T47D (cell line): ENCODE results near the gene ADAMTS7.
"Not testable (repeated sequence)": the region's sequence is repeated elsewhere in the genome, so short reads cannot be mapped to it uniquely, and the experiment has no call there.

ENCODE experiments used
- DNase-seq, 2 experiments: peaks; one replicate each; pipeline versions ENCODE4 v3.0.0 to v3.0.0-alpha.2; 2011 to 2012; ENCODE audit warnings: low read depth in 1 of 2, low spot score in 1 of 2
- JUND ChIP-seq: IDR thresholded peaks from 2 replicates; pipeline ENCODE4 v1.6.1; 2012; ENCODE audit warnings: low read depth
- in situ Hi-C: cut with HindIII; loops from 2 replicates; pipeline ENCODE4 v1.10.0; 2016; ENCODE audit warnings: low sequenced_read_pairs, low pct_unique_long_range_greater_than_20kb

ADAMTS7 gene

DNA sequence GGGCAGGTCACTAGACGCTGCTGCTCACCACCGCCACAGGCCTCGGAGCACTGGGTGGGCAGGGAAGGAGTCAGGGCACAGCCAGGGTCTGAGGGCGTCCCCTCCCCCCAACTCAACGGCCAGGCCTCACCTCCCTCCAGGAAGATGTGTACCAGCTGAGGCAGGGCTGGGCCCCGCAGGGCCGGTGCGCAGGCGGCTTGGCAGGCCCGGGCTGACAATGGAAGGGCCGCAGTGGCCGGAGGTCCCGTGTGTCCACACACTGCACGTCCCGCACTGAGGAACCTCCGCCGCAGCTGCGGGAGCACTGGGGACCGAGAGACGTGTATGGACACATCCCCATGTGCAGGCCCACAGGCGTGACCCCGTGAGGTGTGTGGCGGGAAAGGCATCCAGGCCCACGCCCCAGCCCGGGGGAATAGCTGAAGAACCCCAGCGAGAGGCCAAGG is 47.4 kb downstream of the ADAMTS7 start:
- in situ Hi-C loops = no loop called here
- TF ChIP-seq JUND = no peak
- DNase-seq = no peak

DNA sequence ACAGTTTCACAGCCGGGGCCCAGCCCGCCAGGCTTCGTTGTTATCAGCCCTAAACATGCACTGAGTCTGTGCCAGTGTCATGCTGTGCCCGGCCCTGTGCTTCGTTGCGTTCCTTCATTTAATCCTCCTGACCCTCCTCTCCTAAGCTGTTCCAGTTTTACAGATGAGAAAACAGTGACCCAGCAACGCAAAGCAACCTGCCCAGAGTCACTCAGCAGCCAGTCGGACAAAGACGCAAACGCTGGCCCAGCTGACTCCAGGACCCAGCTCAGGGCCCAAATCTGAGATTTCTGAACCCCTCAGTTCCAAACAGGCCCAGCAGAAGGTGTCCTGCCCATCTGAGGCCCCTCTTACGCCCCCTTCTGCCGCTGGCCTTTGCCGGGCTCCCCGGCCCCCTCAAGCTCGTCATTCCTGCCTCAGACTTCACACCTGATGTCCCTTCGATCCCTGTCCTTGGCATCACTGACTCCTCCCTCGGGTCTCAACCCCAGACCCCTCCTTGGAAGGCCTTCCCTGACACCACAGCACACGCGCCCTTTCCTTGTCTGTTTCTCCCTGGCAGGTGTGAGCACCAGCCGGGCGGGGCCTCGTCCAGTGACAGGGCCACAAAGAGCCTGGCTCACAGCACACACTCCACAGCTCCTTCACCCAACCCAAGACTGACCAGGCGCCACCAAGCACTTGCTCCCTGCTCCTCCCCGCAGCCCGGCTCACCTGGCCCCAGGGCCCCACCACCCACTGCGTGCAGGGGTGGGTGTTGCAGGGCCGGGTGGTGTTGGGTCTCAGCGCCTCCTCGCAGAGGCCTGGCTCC is 48.1 kb downstream of the ADAMTS7 start:
- in situ Hi-C loops = no loop called here
- no peak for TF ChIP-seq JUND
- no peak for DNase-seq

DNA sequence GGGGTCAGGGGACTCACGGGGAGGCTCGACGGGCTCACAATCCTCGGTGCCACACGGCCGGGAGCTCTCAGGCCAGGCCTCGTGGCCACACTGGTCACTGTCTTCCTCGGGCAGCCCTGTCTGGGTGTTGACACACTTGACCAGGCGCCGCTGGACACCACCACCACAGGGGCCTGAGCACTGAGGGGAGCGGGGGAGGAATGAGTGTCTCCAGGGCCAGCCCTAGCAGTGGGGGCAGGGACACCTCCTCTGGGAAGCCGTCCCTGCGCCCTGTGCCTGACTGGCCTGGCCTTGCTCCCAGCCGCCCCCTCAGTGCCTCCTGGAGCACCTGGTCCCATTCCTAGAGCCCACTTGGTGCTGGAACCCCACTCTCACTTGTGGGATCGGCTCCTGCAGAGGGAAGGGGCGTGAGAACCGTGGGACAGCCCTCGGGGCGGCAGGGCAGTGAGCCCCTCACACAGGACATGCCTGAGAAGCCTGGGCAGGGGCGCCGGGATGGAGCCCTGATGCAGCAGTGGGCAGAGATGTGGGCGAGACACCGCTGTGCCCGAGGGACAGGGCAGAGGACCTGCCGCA is 48.8 kb downstream of the ADAMTS7 start:
- DNase-seq, in situ Hi-C loops: not testable (repeated sequence)

DNA sequence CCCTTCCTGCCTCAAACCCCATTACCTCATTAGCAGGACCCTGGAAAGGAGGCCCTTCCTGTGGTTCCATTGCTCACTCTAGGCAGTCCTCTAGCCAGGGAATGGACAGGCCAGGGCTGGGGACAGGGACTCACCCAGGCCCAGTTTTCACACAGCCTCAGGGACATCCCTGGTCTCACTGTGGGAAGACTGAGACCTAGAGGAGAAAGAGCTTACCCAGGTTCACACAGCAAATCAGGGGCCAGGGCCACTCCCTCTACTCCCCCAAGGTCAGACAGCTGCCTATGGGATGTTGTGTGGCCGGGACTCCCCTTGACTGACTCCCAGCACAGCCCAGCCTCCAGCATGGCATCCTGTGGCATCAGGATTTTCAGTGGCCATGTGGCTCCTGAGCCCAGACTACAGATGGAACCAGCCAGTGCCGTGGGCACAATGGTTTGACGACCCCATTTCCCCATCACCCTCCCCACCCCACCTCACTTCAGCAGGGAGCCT is 49.3 kb downstream of the ADAMTS7 start:
- in situ Hi-C loops = no loop called here

DNA sequence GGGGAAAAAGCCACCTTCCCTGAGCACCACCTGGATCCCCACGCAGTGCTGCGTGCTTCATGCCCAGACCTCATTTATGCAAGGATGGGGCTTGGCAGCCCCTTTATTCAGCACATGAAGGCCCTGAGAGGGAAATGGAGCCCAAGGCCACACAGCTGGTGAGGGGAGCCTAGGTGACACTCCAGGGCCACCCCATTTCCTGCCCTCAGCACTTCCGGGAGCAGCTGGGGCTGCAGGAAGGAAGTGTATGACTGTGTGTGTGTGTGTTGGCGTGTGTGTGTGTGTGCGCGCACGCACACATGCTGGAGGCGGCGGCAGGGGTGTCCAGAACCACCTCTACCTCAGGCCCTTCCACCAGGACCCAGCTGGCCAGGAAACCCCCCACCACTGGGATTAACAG is 49.8 kb downstream of the ADAMTS7 start:
- DNase-seq, in situ Hi-C loops: not testable (repeated sequence)

More for the DNA sequence above, 49.3 kb downstream of the ADAMTS7 start:
- TF ChIP-seq JUND = no peak
- DNase-seq = no peak

DNA sequence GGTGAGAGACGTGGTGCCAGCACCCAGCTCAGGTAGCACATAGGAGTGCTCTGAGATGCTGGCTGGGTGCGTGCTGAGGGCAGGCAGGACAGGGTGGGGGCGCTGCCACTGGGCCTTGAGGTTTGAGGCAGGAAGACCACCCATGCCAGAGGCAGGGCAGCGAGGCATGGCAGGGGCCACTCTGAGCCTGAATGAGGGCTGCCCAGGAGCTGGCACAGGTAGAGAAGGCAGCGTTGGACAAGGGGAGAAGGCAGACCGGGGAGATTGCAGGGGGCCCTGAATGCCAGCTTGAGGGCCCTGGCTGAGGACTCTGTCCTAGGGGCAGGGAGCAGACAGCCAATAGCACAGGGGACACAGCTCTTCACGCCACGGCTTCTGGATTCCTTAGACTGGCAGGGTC is 50.2 kb downstream of the ADAMTS7 start:
- DNase-seq = no peak
- no peak for TF ChIP-seq JUND
- in situ Hi-C loops = no loop called here

DNA sequence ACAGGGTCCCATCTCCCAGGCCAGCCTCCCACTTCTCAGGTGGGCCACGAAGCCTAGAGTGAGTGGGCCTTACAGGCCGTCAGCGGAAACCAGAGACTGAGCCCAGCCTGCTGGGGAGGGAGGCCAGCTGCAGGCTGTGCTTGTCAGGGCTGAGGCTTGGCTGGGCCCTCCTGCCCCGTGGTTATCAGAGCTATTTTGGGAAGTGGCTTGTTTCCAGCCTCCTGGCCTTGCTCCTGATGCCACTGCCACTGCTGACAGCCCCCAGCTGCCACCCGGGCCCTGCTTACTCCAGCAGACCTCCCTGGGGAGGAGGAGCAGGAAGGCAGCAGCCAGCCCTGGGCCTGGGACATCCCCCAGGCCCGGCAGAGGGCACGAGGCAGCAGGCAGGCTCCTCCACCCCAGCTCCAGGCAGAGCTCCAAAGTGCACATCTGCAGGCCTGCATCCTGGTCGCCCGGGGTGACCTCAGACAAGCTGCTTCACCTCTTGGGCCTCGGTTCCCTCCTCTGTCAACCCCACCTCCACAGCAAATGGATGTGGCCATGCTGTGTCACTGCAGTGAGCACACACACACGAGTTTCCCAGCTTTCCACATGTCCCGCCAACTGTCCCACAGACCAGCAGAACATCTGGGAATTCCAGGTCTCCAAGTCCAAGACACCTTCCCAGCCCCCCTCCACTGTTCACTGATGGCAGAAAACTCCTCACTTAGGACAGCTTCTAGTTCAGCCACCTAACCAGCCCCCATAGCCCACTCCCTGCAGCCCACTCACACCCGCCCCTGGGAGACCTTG is 51.0 kb downstream of the ADAMTS7 start:
- in situ Hi-C loops, DNase-seq: not testable (repeated sequence)

DNA sequence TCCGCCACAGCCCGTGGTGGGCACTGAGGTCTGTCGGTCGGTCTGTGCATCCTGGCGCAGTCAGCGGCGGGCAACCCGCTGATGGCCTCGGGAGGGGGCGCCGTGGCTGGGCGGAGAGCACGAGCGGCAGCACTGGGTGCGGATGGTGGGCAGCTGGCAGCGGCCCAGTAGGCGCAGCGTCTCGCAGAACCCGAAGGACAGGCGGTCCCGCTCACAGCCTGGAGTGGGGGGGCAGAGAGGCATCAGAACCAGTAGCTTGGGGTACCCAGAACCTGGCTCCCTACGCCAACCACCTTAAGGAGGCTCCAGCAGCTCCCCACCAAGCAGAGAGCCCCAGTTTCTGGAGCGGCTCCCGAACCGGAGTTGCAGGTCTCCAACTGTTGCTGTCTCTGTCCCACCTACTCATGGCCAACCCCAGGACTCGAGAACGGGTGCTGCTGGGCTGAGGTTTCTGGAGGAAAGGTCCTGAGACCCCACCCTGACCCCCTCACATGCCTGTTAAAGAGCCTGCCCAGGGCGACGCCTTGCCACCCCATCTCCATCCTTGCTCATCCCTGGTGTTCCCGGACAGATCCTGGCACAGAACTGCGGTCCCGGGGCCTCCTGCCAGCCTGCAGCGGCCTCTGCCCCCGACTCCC is 51.8 kb downstream of the ADAMTS7 start:
- in situ Hi-C loops, DNase-seq: not testable (repeated sequence)

DNA sequence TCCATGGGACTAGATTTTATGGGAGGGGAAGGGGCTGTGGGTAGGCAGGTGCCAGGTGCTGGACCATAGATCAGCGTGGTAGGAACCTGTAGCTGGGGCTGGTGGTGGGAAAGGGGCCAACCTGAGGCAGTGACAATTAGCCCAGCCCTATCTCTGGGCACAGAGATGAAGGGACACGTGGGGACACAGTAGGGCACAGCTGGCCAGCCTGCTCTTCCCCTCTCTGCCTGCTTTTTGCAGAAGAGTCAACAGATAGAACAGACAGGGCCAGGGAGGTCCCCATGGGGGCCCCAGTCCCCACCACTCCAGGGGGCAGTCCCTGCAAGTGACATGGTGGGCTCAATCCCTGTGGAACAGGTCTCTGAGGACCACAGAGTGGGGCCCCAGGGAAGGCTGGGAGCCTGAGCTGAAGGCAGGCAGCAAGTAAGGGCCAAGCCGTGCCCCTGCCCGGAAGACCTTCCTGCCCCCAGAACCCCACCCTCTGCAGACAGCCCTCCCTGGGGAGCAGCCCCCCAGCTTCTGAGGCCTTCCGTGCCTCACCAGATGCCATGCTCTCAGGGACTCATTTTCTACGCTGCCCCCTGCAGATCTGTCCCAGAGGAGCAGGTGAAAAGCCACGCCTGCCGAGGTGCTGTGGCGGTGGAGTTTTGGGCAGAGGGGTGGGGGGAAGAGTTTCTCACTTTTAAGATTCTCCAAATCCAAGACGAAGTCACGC is 52.6 kb downstream of the ADAMTS7 start:
- in situ Hi-C loops, DNase-seq: not testable (repeated sequence)

DNA sequence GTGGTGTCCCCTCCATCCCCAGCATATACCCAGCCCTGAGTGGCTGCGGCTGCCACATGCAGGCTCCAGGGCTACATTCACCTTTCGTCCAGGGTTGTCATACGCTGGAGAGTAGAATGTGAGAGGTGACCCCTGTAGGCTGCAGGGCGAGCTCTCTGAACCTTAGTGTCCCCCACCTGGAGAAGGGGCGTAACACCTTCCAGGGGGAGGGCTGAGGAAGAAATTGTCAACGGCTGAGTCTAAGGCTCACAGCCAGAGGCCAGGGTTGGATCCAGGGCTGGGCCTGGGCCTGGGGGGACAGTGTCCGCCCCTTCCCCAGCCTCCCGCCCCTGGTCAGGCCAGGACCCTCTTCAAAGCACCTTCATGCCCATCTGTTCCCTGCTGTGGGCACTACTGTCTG is 53.2 kb downstream of the ADAMTS7 start:
- DNase-seq, in situ Hi-C loops: not testable (repeated sequence)

DNA sequence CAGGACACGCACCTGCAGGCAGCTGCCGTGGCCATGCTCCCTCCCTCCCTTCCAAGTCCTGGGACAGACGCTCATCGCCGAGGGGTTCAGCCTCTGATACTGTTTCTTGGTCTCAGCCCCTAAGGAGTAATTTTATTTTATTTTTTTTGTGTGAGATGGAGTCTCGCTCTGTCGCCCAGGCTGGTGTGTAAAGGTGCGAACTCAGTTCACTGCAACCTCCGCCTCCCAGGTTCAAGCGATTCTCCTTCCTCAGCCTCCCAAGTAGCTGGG is 53.7 kb downstream of the ADAMTS7 start:
- DNase-seq = no peak
- TF ChIP-seq JUND = no peak
- in situ Hi-C loops = no loop called here

DNA sequence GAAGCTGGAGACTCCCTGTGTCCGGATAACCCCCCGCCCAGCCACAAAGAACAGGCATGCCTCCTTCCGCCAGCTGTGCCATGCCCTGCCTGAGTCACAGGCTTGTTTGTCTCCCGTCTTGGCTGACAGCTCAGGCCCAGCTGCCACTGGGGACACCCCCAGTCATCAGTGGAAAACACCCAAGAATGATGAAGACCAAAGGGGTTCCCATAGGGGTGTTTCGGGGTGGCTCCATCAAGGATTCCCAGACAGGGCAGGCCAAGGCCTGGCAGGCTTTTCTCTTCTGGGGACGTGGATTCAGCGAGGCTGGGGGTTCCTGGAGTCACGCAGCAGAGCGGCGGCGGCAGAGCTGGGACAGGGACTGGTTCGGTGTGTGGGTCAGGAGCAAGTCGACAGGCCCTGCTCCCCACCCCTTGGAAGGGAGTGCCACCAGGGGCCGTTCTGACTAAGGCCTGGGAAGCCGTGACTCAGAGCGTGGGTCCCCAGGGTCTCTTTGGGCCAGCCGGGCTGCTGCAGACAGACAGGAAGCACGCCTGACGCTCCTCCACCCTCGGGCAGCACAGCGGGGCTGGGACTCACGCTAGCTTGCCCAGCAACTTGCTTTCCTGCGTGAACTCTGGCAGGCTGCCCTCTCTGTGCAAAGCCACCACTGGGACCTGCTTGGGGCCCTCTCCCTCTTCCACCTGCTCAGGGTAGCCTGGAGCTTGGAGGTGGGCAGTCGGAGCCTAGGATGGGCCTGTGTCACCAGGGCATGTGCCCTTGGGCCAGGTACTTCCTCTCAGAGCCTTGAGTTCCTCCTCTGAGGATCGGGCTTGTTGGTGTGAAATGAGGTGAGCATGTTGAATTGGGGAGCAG is 54.3 kb downstream of the ADAMTS7 start:
- in situ Hi-C loops = not testable (repeated sequence)

DNA sequence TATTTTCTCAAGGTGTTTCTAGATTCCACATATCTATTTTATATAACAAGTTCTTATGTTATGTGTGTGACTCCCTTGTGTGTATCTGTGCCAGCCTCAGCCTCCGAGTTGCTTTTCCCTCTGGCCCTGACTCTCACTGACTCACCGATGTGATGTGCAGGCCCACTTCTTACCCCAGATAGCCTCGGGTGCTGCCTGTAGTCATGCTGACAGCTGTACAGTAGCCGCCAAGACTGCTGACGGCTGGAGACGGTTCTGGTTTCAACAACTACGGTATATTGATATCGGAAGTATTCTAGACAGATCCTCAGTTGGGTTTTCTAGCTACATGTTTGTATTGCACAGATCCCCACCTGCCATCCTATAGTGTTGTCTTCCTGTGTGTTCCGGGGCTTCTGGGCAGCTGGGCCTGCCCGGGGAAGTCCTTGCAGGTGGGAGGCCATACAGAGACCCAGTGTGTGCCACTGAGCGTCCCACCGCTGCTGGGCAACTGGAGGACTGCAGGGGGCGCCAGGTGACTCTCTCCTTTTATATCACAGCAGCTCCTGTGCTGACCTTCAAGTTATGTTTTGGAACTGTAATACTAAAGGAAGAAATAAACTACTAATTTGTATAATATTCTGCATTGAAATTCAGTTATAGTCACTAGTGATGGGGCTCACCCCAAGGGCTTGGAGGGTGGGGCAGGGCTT is 55.2 kb downstream of the ADAMTS7 start:
- peak in 1 of 2 experiments; percentile 33 for DNase-seq
- in situ Hi-C loops = not testable (repeated sequence)

More for the DNA sequence above, 54.3 kb downstream of the ADAMTS7 start:
- DNase-seq = not testable (repeated sequence)

DNA sequence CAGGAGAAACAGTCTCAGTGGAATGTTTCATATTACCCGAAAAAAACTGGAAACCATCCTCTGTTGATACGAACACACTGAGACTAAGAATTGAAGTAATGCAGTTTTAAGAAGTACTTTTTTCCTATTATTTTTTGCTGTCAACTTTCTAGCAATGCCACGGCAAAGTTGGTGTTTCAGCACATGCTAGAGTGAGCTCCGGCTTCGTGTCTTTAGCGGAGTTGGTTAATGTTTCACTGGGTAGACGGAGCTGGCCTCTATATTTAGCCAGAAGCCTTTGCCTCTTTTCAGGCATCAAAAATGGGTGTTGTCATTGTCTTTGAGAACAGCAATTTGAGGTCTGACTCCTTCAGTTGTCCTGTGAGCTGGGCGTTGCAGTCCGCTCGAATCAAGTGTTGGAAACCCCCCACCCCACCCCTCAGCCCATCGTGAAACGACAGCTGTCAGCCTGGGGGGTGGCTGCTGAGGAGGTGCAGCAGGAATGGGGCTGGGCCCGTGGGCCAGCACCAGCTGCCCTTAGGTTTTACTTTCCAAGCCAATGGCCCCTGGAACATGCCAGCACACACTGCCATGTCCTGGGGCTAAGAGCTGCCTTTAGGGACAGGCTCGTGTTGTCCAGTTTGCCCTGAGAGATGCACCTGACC is 56.5 kb downstream of the ADAMTS7 start:
- in situ Hi-C loops, DNase-seq: not testable (repeated sequence)

DNA sequence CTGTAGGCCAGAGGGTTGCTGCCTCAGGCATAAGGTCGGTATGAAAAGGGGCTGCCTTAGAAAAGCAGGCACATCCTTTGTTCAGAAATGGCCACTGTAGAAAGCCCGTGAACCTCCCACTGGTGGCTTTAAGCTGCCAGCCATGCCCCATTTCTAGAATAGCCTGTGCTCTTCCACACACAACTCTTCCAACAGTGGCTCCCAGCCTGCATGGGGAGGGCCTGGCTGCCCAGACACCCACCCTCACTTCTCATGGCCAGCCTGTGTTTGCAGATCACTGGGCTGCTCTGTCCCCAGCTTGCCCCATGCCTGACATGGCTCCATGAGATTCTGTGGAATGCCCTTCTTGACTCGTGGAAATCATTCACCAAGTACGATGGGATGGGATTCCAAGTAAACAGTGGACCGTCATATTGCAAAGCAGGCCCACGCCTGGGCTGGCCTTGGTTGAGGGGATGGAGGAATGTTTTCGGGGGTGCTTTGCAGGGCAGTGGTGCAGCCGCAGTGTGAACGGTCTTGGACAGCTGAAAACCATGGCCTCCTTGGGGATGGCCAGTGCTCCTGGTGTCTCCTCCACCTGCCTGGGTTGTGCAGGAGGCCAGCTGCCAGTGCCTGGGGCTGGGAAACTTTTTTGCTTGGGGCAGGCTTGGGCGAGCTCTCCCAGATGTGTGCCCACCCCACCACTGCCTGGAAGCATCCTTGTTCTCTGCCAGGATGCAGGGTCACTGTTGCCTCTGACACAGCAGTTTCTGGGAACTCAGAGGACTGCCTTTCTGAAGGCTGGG is 57.3 kb downstream of the ADAMTS7 start:
- in situ Hi-C loops, DNase-seq: not testable (repeated sequence)
